Amniotic epithelial cell (primary cell): Measurements from ENCODE around the gene USP17L5.
"Not testable (repeated sequence)": the region's sequence is repeated elsewhere in the genome, so short reads cannot be mapped to it uniquely, and the experiment has no call there.

Source experiments
- DNase-seq: peaks from one replicate; pipeline ENCODE4 v3.0.0-alpha.2; 2010; ENCODE audit warnings: low read depth

USP17L5 gene, protein sequence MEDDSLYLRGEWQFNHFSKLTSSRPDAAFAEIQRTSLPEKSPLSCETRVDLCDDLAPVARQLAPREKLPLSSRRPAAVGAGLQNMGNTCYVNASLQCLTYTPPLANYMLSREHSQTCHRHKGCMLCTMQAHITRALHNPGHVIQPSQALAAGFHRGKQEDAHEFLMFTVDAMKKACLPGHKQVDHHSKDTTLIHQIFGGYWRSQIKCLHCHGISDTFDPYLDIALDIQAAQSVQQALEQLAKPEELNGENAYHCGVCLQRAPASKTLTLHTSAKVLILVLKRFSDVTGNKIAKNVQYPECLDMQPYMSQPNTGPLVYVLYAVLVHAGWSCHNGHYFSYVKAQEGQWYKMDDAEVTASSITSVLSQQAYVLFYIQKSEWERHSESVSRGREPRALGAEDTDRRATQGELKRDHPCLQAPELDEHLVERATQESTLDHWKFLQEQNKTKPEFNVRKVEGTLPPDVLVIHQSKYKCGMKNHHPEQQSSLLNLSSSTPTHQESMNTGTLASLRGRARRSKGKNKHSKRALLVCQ

DNA sequence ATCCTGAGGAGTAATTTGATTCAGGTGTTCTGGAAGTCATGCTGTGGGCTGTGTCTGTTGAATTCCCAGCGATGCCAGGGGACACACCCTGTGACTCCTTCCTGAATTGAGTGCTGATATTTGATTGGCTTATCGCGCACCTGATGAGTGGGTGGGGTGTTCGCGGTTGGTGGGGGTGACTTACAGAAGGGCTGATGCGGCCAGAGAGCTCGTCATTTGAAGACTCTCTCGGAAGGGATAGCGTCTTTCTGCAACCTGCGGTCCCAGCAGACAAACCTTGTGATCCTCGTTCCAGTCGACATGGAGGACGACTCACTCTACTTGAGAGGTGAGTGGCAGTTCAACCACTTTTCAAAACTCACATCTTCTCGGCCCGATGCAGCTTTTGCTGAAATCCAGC, at the start of gene USP17L5:
Gene USP17L5, plus strand, starts transcription at position 301 of the 400 bp plus-strand sequence. Its CDS starts 0 bp downstream, at position 301.
- DNase-seq = not testable (repeated sequence)

DNA sequence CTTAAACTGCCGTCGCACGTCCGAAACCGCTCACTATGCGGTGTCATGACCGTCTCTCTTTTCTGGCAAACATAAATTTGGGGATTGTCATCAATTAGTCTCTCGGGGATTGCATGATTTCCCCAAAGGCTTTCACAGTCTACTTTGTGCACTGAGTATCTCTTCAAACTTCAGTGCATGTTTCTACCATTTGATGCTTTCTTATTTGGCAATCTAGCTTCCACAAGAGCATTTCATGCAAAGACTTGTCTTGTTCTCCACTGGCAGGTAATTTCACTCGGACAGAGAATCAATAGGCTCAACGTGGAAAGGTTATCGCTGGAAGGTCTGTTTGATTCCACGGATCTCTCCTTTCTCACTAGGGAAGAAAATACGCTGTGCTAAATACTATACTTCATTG, 15.0 kb upstream of the USP17L5 start:
- not testable (repeated sequence) for DNase-seq

DNA sequence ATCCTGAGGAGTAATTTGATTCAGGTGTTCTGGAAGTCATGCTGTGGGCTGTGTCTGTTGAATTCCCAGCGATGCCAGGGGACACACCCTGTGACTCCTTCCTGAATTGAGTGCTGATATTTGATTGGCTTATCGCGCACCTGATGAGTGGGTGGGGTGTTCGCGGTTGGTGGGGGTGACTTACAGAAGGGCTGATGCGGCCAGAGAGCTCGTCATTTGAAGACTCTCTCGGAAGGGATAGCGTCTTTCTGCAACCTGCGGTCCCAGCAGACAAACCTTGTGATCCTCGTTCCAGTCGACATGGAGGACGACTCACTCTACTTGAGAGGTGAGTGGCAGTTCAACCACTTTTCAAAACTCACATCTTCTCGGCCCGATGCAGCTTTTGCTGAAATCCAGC, 14.3 kb upstream of the USP17L5 start, which contains the start of gene USP17L24:
Gene USP17L24, plus strand, starts transcription at position 301 of the 400 bp plus-strand sequence. Its CDS starts 0 bp downstream, at position 301.
- not testable (repeated sequence) for DNase-seq

DNA sequence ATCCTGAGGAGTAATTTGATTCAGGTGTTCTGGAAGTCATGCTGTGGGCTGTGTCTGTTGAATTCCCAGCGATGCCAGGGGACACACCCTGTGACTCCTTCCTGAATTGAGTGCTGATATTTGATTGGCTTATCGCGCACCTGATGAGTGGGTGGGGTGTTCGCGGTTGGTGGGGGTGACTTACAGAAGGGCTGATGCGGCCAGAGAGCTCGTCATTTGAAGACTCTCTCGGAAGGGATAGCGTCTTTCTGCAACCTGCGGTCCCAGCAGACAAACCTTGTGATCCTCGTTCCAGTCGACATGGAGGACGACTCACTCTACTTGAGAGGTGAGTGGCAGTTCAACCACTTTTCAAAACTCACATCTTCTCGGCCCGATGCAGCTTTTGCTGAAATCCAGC, 9.6 kb upstream of the USP17L5 start, which contains the start of gene USP17L25:
Gene USP17L25, plus strand, starts transcription at position 301 of the 400 bp plus-strand sequence. Its CDS starts 0 bp downstream, at position 301.
- not testable (repeated sequence) for DNase-seq

DNA sequence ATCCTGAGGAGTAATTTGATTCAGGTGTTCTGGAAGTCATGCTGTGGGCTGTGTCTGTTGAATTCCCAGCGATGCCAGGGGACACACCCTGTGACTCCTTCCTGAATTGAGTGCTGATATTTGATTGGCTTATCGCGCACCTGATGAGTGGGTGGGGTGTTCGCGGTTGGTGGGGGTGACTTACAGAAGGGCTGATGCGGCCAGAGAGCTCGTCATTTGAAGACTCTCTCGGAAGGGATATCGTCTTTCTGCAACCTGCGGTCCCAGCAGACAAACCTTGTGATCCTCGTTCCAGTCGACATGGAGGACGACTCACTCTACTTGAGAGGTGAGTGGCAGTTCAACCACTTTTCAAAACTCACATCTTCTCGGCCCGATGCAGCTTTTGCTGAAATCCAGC, 4.8 kb upstream of the USP17L5 start, which contains the start of gene USP17L26:
Gene USP17L26, plus strand, starts transcription at position 301 of the 400 bp plus-strand sequence. Its CDS starts 0 bp downstream, at position 301.
- DNase-seq = not testable (repeated sequence)

DNA sequence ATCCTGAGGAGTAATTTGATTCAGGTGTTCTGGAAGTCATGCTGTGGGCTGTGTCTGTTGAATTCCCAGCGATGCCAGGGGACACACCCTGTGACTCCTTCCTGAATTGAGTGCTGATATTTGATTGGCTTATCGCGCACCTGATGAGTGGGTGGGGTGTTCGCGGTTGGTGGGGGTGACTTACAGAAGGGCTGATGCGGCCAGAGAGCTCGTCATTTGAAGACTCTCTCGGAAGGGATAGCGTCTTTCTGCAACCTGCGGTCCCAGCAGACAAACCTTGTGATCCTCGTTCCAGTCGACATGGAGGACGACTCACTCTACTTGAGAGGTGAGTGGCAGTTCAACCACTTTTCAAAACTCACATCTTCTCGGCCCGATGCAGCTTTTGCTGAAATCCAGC, 4.6 kb downstream of the USP17L5 start, which contains the start of gene USP17L27:
Gene USP17L27, plus strand, starts transcription at position 301 of the 400 bp plus-strand sequence. Its CDS starts 0 bp downstream, at position 301.
- not testable (repeated sequence) for DNase-seq

DNA sequence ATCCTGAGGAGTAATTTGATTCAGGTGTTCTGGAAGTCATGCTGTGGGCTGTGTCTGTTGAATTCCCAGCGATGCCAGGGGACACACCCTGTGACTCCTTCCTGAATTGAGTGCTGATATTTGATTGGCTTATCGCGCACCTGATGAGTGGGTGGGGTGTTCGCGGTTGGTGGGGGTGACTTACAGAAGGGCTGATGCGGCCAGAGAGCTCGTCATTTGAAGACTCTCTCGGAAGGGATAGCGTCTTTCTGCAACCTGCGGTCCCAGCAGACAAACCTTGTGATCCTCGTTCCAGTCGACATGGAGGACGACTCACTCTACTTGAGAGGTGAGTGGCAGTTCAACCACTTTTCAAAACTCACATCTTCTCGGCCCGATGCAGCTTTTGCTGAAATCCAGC, 9.4 kb downstream of the USP17L5 start, which contains the start of gene USP17L28:
Gene USP17L28, plus strand, starts transcription at position 301 of the 400 bp plus-strand sequence. Its CDS starts 0 bp downstream, at position 301.
- not testable (repeated sequence) for DNase-seq

DNA sequence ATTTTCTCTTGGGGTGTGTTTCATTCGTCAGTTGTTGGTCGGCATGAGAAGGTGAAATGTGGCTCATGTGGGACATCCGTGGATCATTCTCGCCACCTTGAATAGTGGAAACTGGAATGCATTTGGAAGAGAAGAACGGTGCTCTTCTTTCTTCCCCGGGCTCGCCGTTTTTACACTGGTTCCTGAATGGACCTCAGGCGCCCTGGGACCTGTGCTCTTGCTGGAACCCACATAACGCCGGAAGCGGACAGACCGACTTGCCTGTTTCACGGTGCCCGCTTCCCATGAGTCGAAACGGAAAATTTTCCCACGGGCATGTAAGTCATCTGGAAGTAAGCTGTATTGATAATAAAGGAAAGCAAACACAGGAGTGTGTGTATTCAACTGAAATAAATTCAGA, 11.7 kb downstream of the USP17L5 start:
- DNase-seq = not testable (repeated sequence)

DNA sequence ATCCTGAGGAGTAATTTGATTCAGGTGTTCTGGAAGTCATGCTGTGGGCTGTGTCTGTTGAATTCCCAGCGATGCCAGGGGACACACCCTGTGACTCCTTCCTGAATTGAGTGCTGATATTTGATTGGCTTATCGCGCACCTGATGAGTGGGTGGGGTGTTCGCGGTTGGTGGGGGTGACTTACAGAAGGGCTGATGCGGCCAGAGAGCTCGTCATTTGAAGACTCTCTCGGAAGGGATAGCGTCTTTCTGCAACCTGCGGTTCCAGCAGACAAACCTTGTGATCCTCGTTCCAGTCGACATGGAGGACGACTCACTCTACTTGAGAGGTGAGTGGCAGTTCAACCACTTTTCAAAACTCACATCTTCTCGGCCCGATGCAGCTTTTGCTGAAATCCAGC, 14.1 kb downstream of the USP17L5 start, which contains the start of gene USP17L29:
Gene USP17L29, plus strand, starts transcription at position 301 of the 400 bp plus-strand sequence. Its CDS starts 0 bp downstream, at position 301.
- not testable (repeated sequence) for DNase-seq

DNA sequence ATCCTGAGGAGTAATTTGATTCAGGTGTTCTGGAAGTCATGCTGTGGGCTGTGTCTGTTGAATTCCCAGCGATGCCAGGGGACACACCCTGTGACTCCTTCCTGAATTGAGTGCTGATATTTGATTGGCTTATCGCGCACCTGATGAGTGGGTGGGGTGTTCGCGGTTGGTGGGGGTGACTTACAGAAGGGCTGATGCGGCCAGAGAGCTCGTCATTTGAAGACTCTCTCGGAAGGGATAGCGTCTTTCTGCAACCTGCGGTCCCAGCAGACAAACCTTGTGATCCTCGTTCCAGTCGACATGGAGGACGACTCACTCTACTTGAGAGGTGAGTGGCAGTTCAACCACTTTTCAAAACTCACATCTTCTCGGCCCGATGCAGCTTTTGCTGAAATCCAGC, 23.6 kb downstream of the USP17L5 start, which contains the start of gene USP17L30:
Gene USP17L30, plus strand, starts transcription at position 301 of the 400 bp plus-strand sequence. Its CDS starts 0 bp downstream, at position 301.
- DNase-seq = not testable (repeated sequence)

DNA sequence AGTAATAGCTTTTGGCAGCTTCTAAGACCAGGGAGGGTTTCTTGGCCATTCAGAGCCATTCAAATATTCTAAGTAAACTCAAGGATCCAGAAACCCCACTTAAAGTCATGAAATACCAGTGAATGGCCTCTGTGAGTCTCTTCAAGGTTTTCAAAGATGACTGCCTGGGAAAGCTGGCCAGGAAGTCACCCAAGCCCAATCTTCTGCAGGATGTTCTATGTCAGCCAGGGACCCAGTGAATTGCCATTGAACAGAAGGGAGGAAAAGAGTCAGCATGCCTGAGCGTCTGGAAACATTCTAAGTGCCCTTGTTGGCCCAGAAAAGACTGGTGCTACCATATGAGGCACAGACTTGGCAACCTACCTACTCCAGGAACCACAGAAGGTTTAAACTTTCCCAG, 40.7 kb downstream of the USP17L5 start:
- DNase-seq = not testable (repeated sequence)

DNA sequence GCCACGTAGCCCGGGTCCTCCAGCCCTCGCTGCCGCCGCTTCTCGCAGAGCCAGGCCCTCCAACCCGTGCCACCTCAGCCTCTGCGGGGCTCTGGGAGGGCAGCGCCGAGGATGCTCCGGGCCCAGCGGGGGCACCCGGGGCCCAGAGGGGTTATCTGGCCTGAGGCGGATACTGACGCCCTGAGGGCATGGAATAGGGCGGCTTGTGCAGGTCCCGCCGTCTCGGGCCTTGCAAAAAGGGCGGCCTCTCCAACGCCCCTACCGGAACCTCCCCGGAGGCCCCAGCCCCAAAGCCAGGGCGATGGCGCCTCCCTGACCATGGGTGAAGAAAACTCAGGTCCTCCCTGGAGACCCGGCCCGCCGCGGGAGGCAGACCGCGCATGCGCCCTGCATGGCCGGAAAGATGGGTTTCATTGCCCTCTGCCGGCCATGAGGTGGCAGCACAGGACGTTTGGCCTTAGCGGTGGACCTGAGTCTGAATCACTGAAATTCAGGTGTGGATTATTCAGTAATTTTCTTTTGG, 41.9 kb downstream of the USP17L5 start:
- not testable (repeated sequence) for DNase-seq

DNA sequence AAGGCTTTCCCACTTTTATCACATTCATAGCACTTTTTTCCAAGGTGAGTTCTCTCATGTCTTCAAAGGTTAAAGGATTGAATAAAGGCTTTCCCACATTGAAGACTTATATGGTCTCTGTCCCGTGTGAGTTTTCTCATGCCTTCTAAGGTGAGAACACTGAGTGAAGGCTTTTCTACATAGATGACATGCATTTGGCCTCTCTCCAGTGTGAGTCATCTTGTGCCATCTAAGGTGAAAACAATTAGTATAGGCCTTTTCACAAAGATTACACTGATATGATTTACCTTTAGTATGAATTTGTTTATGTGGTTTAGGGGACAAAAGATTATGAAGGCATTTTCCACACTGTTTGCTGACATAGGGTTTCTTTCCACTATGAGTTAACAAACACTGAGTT, 44.9 kb downstream of the USP17L5 start:
- no peak for DNase-seq

DNA sequence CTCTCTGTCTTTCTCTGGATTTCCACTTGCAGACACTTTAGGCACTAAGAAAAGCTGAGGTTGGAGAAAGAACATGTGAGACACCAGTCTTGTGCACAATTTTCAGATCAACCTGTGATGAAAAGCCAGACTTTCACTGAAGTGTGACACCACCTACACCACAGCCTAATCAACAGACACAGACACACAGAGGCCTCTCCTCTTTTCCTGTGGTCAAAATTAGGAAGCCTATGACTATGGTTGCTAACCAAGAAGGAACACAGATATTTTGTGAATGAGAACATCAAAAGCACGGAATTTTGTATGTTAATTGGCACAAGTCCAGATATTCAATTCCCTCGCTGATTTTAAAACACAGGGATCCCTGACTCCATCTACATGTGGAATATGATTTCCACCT, 49.8 kb downstream of the USP17L5 start:
- not testable (repeated sequence) for DNase-seq
